GM04503 (cell line): ENCODE measurements around the gene TTLL11.
A peak's percentile ranks its signal among the peaks of the same experiment; 100 is the strongest.

Experiments used
- DNase-seq: peaks from one replicate; pipeline ENCODE4 v3.0.0-alpha.2; 2012; ENCODE audit warnings: low read depth

TTLL11 gene

DNA sequence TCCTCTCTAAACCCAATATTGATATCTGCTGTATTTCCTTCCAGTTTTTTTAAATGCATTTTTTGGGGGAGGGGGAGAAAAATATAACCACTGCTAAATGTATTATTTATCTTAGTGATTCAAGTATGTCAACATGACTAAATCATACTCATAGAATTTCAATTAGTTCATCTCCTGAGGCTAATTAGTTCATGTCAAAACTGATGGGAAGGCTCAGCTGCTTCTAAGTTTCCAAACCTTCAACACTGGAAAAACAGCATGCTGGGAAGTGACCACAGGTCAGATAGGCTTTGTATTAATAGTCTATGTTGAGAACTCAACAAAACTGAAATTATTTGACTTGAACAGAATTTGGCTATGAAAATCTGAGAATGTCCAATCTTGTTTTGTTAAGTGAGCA is 118.7 kb downstream of the TTLL11 start:
- no peak for DNase-seq

DNA sequence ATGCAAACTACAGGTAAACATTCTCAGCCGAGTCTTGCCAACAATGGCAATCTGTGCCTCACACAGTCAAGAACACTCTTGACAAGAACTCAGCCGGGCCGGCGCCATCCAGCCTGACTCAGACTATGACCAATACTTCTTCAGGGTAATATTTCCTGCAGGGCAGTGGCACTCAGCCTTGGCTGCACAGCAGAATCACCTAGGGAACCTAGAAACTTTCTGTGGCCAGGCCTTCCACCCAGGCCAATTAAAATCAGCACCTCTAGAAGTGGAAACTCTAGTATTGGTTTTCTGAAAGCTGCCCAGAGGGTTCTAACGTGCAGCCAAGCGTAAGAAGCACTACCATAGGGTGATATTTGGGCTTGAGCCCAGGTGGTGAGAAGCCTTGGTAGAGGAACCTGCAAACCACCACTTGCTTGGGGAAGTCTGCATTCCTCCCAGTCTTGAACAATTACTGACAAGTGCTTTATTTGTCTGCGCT is 120.6 kb downstream of the TTLL11 start:
- DNase-seq: no peak

DNA sequence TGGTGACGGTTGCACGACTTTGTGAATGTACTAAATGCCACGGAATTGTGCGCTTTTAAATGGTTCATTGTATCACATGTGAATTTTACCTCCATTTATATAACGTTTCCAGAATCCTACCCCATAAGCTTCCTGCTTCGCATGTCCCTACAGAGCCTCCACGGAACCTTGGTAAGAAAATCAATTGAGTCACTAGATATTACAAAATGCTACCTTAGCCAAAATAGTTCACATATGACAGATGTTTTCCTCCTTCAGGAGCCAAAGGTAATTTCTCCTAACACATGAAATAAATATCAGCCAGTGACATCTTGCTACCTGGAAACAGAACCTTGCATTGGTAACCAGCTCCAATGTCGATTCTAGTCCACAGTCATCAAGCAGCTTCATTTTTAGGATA is 125.1 kb downstream of the TTLL11 start:
- no peak for DNase-seq

DNA sequence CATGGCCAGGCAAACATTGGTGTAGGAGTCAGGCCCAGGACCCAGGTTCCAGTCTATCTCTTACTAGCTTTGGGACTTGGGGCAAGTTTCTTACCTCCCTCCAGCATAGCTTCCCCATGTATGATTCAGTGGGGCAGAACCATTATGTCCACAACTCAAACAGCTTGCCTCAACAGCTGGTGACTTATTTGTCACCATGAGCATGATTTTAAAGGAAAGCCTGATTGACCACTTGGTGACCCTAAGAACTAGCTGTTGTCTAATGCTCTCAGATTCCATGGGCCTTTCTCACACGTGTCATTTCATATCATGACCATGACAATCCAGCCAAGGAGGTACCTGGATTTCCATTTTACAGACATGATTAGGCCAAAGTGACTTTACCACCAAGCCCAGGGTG is 126.4 kb downstream of the TTLL11 start:
- DNase-seq: no peak

DNA sequence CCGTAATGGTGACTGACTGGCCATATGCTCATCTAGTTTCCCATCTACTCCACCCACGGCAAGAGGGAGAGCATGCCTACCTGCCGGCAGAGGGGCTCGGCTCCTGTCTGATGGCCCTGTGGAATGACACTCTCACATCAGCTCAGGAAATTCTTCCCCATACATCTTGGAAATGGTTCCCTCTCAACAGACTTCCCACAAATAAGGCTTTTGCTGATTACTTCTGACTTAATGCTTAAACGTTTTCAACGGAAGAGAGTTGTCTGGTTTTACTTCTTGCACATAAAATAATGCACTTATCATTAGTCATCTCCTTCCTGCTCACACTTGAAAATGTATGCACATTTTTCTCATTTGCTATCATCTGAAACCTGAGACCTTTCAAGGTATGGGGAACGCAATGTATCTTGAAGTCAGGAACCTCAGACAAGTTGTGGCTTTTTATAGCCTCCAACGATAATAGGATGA is 129.5 kb downstream of the TTLL11 start:
- DNase-seq: no peak

DNA sequence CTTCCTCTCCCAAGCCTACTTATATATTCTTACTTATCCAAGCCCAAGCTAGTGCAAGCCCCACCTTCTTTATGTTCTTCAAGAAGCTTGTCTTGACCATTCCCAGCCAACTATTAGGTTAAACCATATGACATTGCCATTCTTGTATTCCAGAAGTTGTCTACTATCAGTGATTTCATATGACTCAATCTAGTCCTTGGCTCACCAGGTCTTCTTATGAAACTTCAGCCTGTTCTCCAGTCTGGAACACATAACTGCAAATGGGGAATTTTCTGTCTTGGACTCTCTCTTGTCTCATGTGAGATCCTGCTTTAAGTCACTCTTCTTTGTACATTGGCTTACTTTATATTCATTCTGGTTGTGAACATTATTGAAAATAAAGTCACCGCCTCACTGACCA is 130.7 kb downstream of the TTLL11 start:
- DNase-seq: no peak

DNA sequence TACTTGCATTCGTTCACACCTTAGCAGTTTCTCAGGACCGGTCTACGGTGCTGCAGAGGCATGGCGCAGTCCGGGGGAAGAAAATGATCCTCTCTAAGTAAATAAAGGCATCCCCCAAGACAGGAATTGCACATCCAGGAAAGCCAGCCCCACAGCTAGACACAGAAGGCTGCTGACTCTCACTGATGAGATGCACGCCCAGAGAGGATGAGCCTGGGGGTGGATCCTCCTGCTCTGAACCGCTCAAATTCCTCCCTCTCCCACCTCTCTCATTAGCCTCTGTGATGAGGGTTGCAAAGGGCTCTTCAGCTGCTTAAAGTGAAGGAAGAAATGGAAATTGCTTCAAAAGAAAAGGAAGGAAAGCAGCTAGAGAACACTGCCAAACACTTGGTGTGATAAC is 132.4 kb downstream of the TTLL11 start:
- no peak for DNase-seq

DNA sequence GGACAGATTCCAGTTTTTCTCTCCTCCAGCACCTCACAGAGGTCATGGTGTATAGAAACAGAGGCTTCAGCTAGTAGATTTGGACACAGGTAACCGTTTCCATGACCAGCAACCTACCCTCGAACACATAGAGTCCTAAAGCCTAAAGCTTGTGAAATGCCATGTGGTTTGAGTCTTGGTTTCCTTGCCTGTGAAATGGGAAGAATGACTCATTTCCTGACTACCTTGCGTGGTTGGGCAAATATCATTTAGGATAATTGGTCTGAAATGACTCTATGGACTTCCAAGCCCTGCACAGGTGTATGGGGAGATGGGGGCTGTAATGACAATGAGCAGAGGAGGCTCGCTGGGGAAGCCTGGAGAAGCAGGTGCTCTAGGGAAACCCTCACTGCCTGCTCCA is 134.6 kb downstream of the TTLL11 start:
- DNase-seq: no peak

GRCh38 chr9:121956808-121957207 is 136.3 kb downstream of the TTLL11 start:
- DNase-seq: no peak

DNA sequence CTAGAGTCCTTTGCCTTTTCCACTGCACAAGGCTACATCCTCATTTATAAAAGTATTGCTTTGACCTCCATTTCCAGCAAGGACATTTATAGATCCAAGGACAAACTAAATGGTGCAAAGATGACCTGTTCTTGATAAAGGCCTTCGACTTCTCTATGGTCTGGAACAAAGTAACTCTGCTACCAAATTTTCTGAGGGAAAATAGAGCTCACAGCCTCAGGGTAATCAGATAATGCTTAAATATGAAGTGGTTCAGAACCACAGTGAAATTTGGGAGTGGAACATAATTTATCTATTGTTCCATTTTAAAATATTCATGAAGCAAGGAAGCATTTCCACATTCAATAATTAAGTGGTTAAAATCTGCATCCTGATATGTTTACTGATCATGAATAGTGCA is 137.5 kb downstream of the TTLL11 start:
- DNase-seq: no peak

- DNase-seq: peak; percentile 38
Observed at GRCh38 chr9:121954477-121955140, 138.5 kb downstream of the TTLL11 start.

- no peak for DNase-seq
Observed at GRCh38 chr9:121952611-121953010, 140.5 kb downstream of the TTLL11 start.

GRCh38 chr9:121950866-121951265 is 142.2 kb downstream of the TTLL11 start:
- no peak for DNase-seq

GRCh38 chr9:121950441-121950840 is 142.7 kb downstream of the TTLL11 start:
- no peak for DNase-seq

GRCh38 chr9:121949766-121950165 is 143.3 kb downstream of the TTLL11 start:
- DNase-seq: no peak

DNA sequence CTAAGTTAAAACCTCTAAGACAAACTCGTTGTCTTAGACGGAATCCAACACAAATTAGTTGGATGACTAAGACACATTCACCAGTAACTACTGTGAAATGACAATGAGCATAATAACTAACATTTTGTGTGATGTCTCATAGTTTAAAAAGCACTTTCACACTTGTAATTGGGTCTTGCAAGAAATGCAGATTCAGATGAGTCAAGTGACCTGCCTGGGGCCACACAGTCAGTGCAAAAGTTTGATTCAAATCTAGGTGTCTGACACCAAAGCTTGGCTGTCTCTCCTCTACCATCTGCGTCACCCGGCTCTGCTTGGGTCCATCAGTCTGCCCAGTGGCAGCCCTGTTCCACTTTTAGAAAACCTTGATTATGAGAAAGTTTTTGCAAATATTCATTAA is 143.7 kb downstream of the TTLL11 start:
- no peak for DNase-seq

GRCh38 chr9:121947775-121948174 is 145.3 kb downstream of the TTLL11 start:
- DNase-seq: no peak

DNA sequence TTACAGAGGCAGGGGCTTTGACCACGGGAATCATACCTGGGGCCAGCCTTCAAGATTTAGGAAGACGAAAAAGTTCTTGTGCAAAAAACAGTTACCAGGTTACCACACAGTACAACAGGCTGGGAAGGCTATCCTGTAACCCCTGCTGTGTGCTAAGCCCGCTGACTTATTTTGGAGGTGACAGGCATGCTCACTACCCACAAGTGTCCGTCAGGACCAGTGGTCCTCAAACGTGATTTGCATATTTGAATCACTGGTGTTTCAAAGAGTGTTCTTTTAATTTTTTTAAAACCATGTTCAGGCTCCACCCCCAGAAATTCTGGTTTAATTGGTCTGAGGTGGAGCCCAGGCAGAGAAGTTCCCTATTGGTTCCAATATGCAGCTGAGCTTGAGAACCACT is 146.6 kb downstream of the TTLL11 start:
- no peak for DNase-seq

DNA sequence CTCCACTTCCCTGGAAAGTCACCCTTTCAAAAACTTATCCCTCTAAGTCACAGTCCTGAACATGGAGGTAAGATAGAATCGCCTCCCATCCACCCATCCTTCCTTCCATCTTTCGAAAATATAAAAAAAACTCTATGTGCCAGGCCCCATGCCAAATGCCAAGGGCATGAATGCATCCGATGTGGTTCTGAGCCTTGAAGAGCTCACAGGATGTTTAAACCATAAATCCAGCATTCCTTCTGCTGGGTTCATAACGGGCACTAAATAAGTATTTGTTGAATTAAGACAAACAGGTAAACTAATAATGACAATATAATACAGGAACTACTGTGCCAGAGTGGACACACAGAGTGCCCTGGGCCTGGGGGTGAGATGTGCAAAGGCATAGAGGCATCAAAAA is 147.3 kb downstream of the TTLL11 start:
- peak; percentile 32 for DNase-seq

- DNase-seq: no peak
Observed at GRCh38 chr9:121945281-121945680, 147.8 kb downstream of the TTLL11 start.

- DNase-seq: peak; percentile 81
Observed at GRCh38 chr9:121944711-121945191, 148.4 kb downstream of the TTLL11 start.

DNA sequence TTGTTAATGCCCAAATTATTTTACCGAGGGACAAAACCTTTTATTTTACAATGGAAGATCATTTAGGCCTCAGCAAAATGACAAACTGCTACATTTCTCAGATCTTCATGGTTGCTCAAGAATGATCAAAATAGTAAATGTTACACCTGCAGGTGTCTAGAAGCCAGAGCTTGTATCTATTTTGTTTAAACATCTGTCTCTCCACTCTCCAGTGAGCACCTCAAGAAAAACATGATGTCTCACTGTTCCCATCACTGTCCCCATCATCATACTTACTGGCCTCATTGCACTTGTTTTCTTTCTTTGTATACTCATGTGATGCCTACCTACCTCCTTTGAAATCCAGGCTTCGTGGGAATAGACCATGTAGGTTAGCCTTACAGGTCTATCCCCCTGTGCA is 149.6 kb downstream of the TTLL11 start:
- DNase-seq: no peak

DNA sequence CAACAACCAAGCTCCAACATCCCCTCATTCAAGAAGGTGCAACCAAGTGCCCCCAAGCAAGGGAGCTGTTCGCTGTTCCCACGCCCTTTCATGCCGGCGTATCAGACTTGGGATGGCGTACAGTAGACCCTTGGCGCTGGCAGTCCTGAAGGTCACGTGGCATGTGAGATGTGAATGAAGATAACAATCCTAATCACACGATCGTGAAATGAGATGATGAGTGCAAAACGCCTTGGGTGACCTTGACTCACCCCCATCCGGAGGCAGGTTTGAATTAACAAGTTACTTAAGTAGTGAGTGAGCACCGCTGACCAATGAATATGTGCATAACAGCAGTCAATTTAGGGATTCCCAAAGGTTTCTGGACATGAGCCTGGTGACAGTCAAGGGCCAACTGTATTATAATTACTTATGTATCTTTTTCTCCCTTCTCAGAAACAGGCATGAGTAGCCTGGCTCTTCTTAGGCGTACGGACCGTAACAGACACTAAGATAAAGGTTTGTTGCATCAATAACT is 150.2 kb downstream of the TTLL11 start:
- no peak for DNase-seq

- no peak for DNase-seq
Observed at GRCh38 chr9:121942313-121942712, 150.8 kb downstream of the TTLL11 start.
